Ovary (tissue), 3 donors: ENCODE results near the gene AFF1.

Experiments used
- EP300 ChIP-seq: sonication (generic); formaldehyde crosslinking; IDR thresholded peaks from one replicate; pipeline ENCODE4 v1.6.1; 2017; ENCODE audit warnings: antibody characterized with exemption
- TF ChIP-seq, protein P1 (sequence below), 3 donors: fragments of 450-650 bp in 2 of 3; fragments of 200-600 bp in 1 of 3; IDR thresholded peaks; one replicate each; pipeline versions ENCODE4 v1.5.1 to v1.8.0; 2016 to 2022; ENCODE audit warnings: antibody characterized with exemption in 3 of 3, mild to moderate bottlenecking in 1 of 3
- donor health status: DM: no; HTN: no; CAD: no.

- TF ChIP-seq EP300 = no peak
- TF ChIP-seq, protein P1, sequence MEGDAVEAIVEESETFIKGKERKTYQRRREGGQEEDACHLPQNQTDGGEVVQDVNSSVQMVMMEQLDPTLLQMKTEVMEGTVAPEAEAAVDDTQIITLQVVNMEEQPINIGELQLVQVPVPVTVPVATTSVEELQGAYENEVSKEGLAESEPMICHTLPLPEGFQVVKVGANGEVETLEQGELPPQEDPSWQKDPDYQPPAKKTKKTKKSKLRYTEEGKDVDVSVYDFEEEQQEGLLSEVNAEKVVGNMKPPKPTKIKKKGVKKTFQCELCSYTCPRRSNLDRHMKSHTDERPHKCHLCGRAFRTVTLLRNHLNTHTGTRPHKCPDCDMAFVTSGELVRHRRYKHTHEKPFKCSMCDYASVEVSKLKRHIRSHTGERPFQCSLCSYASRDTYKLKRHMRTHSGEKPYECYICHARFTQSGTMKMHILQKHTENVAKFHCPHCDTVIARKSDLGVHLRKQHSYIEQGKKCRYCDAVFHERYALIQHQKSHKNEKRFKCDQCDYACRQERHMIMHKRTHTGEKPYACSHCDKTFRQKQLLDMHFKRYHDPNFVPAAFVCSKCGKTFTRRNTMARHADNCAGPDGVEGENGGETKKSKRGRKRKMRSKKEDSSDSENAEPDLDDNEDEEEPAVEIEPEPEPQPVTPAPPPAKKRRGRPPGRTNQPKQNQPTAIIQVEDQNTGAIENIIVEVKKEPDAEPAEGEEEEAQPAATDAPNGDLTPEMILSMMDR (IDR thresholded peaks at IDR 0.05) = no peak
Measured at GRCh38 chr4:87174672-87175071, 239.9 kb downstream of the AFF1 start.
